Neural progenitor cell (in vitro differentiated cells): ENCODE results near the gene SPCS2.

Source experiments
- CTCF ChIP-seq: fragments of 200-600 bp; sonication (generic); IDR thresholded peaks from 2 replicates; pipeline ENCODE4 v1.5.1; 2017; ENCODE audit warnings: antibody characterized with exemption, mild to moderate bottlenecking
- EZH2 ChIP-seq: fragments of 200-600 bp; sonication (generic); IDR thresholded peaks from 2 replicates; pipeline ENCODE4 v1.6.1; 2017; ENCODE audit warnings: antibody characterized with exemption, mild to moderate bottlenecking, moderate library complexity

DNA sequence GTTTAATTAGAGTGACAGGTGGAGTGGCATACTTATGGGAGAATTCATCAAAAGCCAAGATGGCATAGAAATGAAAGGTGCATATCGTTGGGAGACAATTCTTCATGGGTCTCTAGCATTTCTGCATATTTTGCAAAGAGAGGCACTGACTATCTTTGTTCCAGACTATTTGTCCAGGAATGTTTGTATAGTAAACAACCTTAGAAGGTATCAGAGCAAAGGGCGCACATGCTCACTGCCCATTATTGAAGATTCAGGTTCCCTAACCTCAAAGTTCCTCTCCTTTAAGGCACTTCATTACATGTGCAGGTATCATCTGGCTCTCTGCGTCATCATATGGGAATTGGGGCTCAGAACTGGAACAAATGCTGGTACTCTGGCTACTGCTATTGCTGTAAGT lies 35.0 kb downstream of the SPCS2 start:
- TF ChIP-seq CTCF (no peak), EZH2 (no peak)
